ENCODE data around the gene WASF3. TPM values are rescaled to one million over a fixed set of nuclear protein-coding genes. Genes with fewer than 3 reads are reported as not detected.

Gene WASF3
- total and polyA plus RNA-seq, 10 donors, result 1.7 to 16.4 (median 8.4) TPM

- no peak for DNase-seq
- H3K27ac ChIP-seq, result no peak overlapping the region
- peaks cover 0 to 42% (median 0%) of the 10 kb centered on the region in 7 donors for H3K27me3 ChIP-seq (replicated peaks in 1 of 7)
- H3K36me3 ChIP-seq, result no peaks in the 10 kb centered on the region
- TF ChIP-seq, protein P1, sequence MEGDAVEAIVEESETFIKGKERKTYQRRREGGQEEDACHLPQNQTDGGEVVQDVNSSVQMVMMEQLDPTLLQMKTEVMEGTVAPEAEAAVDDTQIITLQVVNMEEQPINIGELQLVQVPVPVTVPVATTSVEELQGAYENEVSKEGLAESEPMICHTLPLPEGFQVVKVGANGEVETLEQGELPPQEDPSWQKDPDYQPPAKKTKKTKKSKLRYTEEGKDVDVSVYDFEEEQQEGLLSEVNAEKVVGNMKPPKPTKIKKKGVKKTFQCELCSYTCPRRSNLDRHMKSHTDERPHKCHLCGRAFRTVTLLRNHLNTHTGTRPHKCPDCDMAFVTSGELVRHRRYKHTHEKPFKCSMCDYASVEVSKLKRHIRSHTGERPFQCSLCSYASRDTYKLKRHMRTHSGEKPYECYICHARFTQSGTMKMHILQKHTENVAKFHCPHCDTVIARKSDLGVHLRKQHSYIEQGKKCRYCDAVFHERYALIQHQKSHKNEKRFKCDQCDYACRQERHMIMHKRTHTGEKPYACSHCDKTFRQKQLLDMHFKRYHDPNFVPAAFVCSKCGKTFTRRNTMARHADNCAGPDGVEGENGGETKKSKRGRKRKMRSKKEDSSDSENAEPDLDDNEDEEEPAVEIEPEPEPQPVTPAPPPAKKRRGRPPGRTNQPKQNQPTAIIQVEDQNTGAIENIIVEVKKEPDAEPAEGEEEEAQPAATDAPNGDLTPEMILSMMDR (IDR thresholded peaks at IDR 0.05 in 8 of 11, conservative IDR thresholded peaks at IDR 0.05 in 3 of 11), result no peak
- no peak for TF ChIP-seq POLR2A (IDR thresholded peaks at IDR 0.05)
- TF ChIP-seq POLR2AphosphoS5 (IDR thresholded peaks at IDR 0.05), result no peak
- H3K4me3 ChIP-seq, result no peak overlapping the region
- H3K4me1 ChIP-seq, result no peaks in the 10 kb centered on the region
- intact Hi-C loops (cut with DNase I; ENCODE audit: low total_unique reads), result no loop called here
- no peaks in the 10 kb centered on the region for H3K9me3 ChIP-seq
- WGBS, 5 donors, result 29 to 42% (median 35%) methylated on average over 6 of the region's 6 CpGs
Observed at GRCh38 chr13:26529441-26529840, 28.0 kb upstream of the WASF3 start.

DNA sequence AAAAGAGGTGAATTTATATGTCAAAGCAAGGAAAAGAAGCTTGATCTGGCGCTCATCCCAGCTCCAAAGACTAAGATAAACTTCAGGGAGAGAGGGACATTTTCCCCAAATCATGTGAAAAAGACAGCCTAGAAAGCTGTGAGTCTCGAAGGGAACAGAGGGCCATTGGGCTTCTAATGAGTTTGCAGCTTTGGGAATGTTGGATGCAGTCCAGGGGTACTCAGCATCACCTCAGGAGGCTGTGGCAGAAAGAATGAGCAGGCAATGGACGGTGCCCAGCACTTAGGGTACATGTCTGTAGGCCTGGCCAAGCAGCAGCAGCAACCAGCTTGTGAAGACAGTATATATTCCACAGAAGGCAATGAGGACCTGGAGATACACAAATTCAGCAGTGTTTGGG is 25.7 kb upstream of the WASF3 start:
- 59 to 69% (median 64%) methylated on average over 3 of the region's 3 CpGs for WGBS, 5 donors
- Histone ChIP-seq H3K4me3 (no peak overlapping the region), H3K27me3 (replicated peaks in 1 of 7) (peaks cover 0 to 42% (median 0%) of the 10 kb centered on the region in 7 donors), H3K9me3 (no peaks in the 10 kb centered on the region), H3K27ac (no peak overlapping the region), H3K4me1 (no peaks in the 10 kb centered on the region), H3K36me3 (no peaks in the 10 kb centered on the region)
- TF ChIP-seq, protein P1 (IDR thresholded peaks at IDR 0.05 in 8 of 11, conservative IDR thresholded peaks at IDR 0.05 in 3 of 11), result no peak
- TF ChIP-seq POLR2A (IDR thresholded peaks at IDR 0.05) (no peak), POLR2AphosphoS5 (IDR thresholded peaks at IDR 0.05) (no peak)
- intact Hi-C loops (cut with DNase I; ENCODE audit: low total_unique reads), result no loop called here
- no peak for DNase-seq

- Histone ChIP-seq H3K27me3 (replicated peaks in 1 of 7) (peaks cover 0 to 25% (median 0%) of the 10 kb centered on the region in 7 donors), H3K4me1 (no peaks in the 10 kb centered on the region), H3K27ac (no peak overlapping the region), H3K4me3 (no peak overlapping the region), H3K9me3 (no peaks in the 10 kb centered on the region), H3K36me3 (no peaks in the 10 kb centered on the region)
- no peak for DNase-seq
- TF ChIP-seq, protein P1 (IDR thresholded peaks at IDR 0.05 in 8 of 11, conservative IDR thresholded peaks at IDR 0.05 in 3 of 11), result no peak
- TF ChIP-seq POLR2A (IDR thresholded peaks at IDR 0.05), result no peak
- TF ChIP-seq POLR2AphosphoS5 (IDR thresholded peaks at IDR 0.05), result no peak
- intact Hi-C loops (cut with DNase I; ENCODE audit: low total_unique reads), result no loop called here
- WGBS, 5 donors, result 82 to 87% (median 85%) methylated on average over 9 of the region's 9 CpGs
Observed at GRCh38 chr13:26534036-26534726, 23.3 kb upstream of the WASF3 start.

DNA sequence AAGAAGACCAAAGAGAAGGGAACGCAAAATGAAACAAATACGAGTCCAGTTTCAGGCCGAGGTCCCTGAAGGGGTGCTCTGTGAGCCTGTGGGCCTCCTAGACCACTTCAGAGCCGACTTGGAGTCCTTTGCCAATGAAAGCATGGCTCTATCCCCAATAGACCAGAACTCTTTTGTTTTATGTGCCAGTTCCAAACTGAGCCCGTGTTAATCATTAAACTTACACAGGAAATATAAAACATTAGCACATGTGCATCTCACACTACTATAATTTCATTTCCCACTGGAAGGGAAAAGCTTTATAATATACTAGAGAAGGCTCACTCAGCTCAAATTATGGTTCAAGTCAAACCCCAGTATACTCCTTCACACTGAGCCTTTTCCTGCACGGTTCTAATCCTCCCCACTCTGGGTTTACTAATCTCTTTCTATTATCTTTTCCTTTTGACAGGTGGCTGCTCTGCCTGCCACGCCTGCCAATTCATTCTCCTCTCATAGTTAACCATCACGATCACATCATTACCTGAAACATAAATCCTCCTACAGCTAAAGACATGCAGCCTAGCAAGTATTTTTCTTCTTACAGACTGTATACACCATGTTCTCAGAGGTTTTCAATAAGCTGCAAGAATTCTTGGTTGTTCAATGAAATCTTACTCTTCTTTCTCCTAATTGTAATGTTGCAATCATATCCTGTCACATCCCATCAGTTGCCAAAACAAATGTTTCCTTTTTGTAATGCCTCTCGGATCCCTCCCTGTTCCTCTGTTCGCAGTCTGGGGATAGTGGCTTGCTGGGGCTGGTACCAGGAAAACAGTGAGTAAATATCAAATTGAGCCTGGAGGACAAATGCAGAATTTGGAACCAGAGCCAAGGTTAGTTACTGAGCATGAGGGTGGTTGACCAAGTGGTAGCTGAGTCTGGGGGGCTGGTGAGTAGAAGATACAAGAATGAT is 18.8 kb upstream of the WASF3 start:
- TF ChIP-seq, protein P1 (IDR thresholded peaks at IDR 0.05 in 8 of 11, conservative IDR thresholded peaks at IDR 0.05 in 3 of 11), result no peak
- TF ChIP-seq POLR2AphosphoS5 (IDR thresholded peaks at IDR 0.05) (no peak), POLR2A (IDR thresholded peaks at IDR 0.05) (no peak)
- Histone ChIP-seq H3K9me3 (no peaks in the 10 kb centered on the region), H3K4me3 (no peak overlapping the region), H3K36me3 (no peaks in the 10 kb centered on the region), H3K27me3 (replicated peaks in 1 of 7) (peaks cover 0 to 19% (median 0%) of the 10 kb centered on the region in 7 donors), H3K4me1 (no peaks in the 10 kb centered on the region), H3K27ac (no peak overlapping the region)
- intact Hi-C loops (cut with DNase I; ENCODE audit: low total_unique reads), result no loop called here
- WGBS, 5 donors, result 58 to 70% (median 64%) methylated on average over 10 of the region's 10 CpGs
- no peak for DNase-seq

Data from spleen (tissue), 11 donors.